GM13976 (cell line): ENCODE results near the gene VGLL4.

Experiments used
- DNase-seq: peaks from one replicate; pipeline ENCODE4 v3.0.0; 2012; ENCODE audit warnings: low spot score
- CTCF ChIP-seq: IDR thresholded peaks from 2 replicates; pipeline ENCODE4 v1.5.1; 2012; ENCODE audit warnings: borderline replicate concordance, mild to moderate bottlenecking; ENCODE audit not compliant: insufficient read depth; ENCODE audit errors: extremely low read depth, missing control alignments, control extremely low read depth
- in situ Hi-C: fragments of 300-500 bp; cut with MboI; formaldehyde crosslinking; loops from one replicate; pipeline ENCODE4 v1.12.0; 2022; ENCODE audit warnings: low sequenced_read_pairs, mixed read lengths, inconsistent platforms; ENCODE audit not compliant: unreplicated experiment

VGLL4 gene

GRCh38 chr3:11543141-11543947, 100.4 kb downstream of the VGLL4 start:
- no peak for DNase-seq
- no peak for TF ChIP-seq CTCF
- in situ Hi-C loops = no loop called here

DNA sequence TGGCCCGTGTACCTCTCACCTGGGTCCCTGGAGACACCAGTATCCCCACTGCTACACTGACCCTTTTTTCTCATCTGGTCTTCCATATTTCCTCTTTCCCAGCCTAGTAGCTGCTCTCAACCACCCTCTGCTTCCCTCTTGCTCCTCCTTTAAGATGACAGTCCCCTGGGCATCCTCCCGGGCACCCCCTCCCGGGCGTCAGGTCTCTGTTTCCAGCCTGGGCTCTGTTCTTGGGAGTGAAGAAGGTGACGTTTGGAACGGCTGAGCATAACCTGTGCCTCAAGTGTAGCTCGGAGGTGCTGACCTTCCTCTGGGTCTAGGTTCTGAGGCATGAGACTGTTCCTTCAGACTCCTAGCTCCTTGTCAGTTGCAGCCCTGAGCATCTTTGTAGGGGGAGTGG, 101.2 kb downstream of the VGLL4 start:
- no peak for TF ChIP-seq CTCF
- in situ Hi-C loops = no loop called here

DNA sequence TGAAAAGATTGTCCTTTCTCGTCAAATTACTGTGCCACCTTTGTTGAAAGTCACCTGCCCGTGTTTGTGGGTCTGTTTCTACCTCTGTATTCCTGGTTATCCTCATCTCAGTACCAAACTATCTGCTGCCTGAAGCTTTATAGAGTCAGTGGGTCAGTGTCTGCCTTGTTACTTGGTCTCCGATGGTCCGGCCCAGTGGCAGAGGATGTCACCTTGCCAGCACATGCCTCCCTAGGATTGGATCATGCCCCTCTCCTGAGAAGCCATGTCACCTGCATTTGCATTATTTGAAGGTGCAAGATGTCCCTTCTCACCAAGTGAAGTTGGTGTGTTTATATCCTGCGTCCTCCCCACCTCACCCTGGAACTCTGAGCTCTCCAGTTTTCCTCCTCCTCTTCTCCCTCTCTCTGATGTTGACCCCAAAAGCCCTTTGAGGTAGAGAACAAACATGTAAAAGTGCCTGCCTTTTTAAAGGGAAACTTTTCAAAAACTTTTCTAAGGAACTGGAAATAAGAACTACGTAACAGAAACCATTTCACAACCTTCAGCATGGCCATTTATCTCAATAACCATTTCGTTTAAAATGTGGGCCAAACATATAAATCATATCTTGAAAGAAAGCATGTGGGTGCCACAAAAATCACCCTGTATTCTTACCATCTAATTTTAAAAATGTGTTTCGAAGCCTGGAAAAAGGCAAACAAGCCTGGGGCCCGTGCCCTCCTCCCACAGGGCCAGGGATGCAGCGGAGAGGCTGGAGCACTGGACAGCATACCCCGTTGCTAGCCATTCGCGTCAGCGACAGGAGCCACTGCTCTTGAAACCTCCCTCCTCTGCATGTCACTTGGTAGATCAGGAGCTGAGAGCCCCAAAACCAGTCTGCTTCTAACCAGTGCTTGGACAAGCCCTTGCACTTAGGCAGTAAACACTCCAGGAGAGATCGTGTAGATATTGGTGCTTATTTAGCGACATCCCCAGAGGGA, 102.1 kb downstream of the VGLL4 start:
- in situ Hi-C loops = no loop called here
- no peak for DNase-seq
- no peak for TF ChIP-seq CTCF

More for the DNA sequence above, 101.2 kb downstream of the VGLL4 start:
- DNase-seq = no peak

DNA sequence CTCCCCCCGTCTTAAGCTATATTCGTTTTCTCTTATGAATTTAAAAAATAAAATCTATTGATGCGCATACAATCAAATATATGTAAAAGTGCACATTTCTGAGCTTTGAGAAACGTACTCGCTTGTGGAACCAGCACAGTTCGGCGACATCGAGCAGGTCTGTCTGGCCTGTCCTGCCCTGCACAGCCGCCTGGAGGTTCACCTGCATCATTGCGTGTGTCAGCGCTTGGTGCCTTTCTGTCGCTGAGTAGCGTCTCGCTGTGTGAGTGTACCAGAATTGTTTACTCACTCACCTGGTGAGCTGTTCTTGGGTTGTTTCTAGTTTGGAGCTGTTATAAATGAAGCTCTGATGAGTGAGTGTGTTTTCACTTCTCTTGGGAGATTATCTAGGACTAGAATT, 104.0 kb downstream of the VGLL4 start:
- no peak for DNase-seq
- TF ChIP-seq CTCF = no peak
- in situ Hi-C loops = no loop called here

DNA sequence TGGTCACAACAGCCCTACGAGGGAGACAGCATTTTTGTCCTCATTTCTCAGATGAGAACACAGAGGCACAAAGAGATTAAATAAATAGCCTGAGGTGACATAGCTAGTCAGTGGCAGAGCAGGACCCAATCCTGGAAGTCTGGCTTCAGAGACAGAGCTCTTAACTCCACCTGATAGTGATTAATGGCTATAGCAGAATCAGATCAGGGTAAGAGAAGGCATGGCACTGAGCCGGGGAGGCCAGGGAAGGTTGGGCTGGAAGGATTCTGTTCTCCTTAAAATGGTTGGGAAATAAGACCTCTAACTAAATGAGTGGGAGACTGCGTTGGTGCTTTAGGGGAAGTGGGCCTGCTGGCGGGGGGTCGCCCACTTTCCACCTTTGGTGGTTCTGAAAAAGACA, 104.5 kb downstream of the VGLL4 start:
- no peak for DNase-seq
- no peak for TF ChIP-seq CTCF
- in situ Hi-C loops = no loop called here

DNA sequence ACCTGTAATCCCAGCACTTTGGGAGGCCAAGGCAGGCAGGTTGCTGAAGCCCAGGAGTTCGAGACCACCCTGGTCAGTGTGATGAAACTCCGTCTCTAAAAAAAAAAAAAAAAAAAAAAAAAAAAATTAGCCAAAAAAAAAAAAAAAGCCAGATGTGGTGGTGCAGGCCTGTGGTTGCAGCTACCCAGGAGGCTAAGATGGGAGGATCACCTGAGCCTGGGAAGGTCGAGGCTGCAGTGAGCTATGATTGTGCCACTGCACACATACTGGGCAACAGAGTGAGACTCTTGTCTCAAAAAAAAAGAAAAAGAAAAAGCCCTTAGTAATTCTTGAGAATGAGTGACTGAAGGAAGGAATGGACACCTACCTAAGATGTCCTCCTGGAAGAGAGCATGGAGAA, 105.1 kb downstream of the VGLL4 start:
- in situ Hi-C loops = no loop called here
- TF ChIP-seq CTCF = no peak
- no peak for DNase-seq
